Upper lobe of left lung (tissue), 6 donors: ENCODE measurements around the gene MRPS24. TPM values are rescaled to one million over a fixed set of nuclear protein-coding genes. Genes with fewer than 3 reads are reported as not detected.
A peak's percentile ranks its signal among the peaks of the same experiment; 100 is the strongest.
"Not testable (repeated sequence)": the region's sequence is repeated elsewhere in the genome, so short reads cannot be mapped to it uniquely, and the experiment has no call there.

Source experiments
- ATAC-seq, 2 donors: fragments of 200-7000 bp; cut with Tn5 transposase; one replicate each; pipeline ENCODE4 v1.9.1; 2022; ENCODE audit warnings: mild to moderate bottlenecking in 2 of 2, moderate library complexity in 2 of 2; ENCODE audit not compliant: low FRiP score in 2 of 2
- DNase-seq, 2 donors: peaks; one replicate each; pipeline ENCODE4 v3.0.0-alpha.2; 2019 to 2020
- H3K27ac ChIP-seq, 4 donors: fragments of 200-600 bp; sonication (generic); one replicate each; pipeline ENCODE4 v1.5.1; 2016 to 2019
- H3K27me3 ChIP-seq, 4 donors: fragments of 200-600 bp; sonication (generic); one replicate each; pipeline ENCODE4 v1.5.1; 2017 to 2019
- H3K36me3 ChIP-seq, 4 donors: fragments of 200-600 bp; sonication (generic); one replicate each; pipeline ENCODE4 v1.5.1; 2016 to 2019
- H3K4me1 ChIP-seq, 4 donors: fragments of 200-600 bp; sonication (generic); one replicate each; pipeline ENCODE4 v1.5.1; 2018 to 2019
- H3K4me3 ChIP-seq, 4 donors: fragments of 200-600 bp; sonication (generic); one replicate each; pipeline ENCODE4 v1.5.1; 2017 to 2019; ENCODE audit warnings: mild to moderate bottlenecking in 2 of 4, moderate library complexity in 1 of 4
- H3K9me3 ChIP-seq, 4 donors: fragments of 200-600 bp; sonication (generic); one replicate each; pipeline ENCODE4 v1.5.1; 2018 to 2019
- CTCF ChIP-seq, 6 experiments: fragments of 450-650 bp in 4 of 6; fragments of 200-600 bp in 2 of 6; sonication (generic) in 2 of 6; IDR thresholded peaks; one replicate each; pipeline ENCODE4 v1.5.1; 2016 to 2019; ENCODE audit warnings: antibody characterized with exemption in 6 of 6
- EP300 ChIP-seq, 4 donors: sonication (generic); formaldehyde crosslinking; IDR thresholded peaks; one replicate each; pipeline ENCODE4 v1.5.1; 2017; ENCODE audit warnings: antibody characterized with exemption in 4 of 4, control low read depth in 2 of 4
- POLR2A ChIP-seq, 4 donors: fragments of 450-650 bp; IDR thresholded peaks; one replicate each; pipeline ENCODE4 v1.5.1; 2016 to 2017; ENCODE audit warnings: antibody characterized with exemption in 4 of 4, mild to moderate bottlenecking in 2 of 4
- POLR2AphosphoS5 ChIP-seq, 2 donors: sonication (generic); formaldehyde crosslinking; IDR thresholded peaks; one replicate each; pipeline ENCODE4 v1.5.1; 2017; ENCODE audit warnings: antibody characterized with exemption in 2 of 2
- WGBS, 2 donors: methylation state at CpG; one replicate each; pipeline ENCODE4 v1.1.5; 2017 to 2018; 5-methylcytosine and 5-hydroxymethylcytosine counted together
- total RNA-seq, 6 donors: library from RNA; depleted of rRNA in 4 of 6; stranded (reverse); fragments of >200 nt in 4 of 6; gene quantifications; one replicate each; pipeline versions ENCODE4 v1.1.0 to v1.2.1, GENCODE V29; 2016 to 2021
- donor health status: DM: no; HTN: no; CAD: no; lungs with moderate emphysema.
- donor health status: DM: no; HTN: yes; CAD: no; lungs with severe emphysema.

Gene MRPS24
- total RNA-seq, 6 donors from 2014 or later, result 28.7 to 80.0 (median 53.6) TPM

GRCh38 chr7:43905209-43905946 is 36.1 kb upstream of the MRPS24 start:
- H3K27me3 ChIP-seq, result no peaks in the 10 kb centered on the region
- 44 to 52% methylated on average over 8 of the region's 8 CpGs for WGBS, 2 donors
- ATAC-seq, result peak; percentile 42 to 73
- no peaks in the 10 kb centered on the region for H3K36me3 ChIP-seq
- peak overlapping the region; percentile 82 to 95 (median 86) for H3K27ac ChIP-seq
- H3K9me3 ChIP-seq, result no peaks in the 10 kb centered on the region
- peak in 1 of 2 donors; percentile 32 for DNase-seq
- TF ChIP-seq CTCF (IDR thresholded peaks at IDR 0.05), result no peak
- TF ChIP-seq POLR2AphosphoS5 (IDR thresholded peaks at IDR 0.05), result peak in 1 of 2 donors; percentile 9
- H3K4me3 ChIP-seq, result peak overlapping the region; percentile 60 to 88 (median 83)
- H3K4me1 ChIP-seq, result peaks cover 21 to 32% (median 25%) of the 10 kb centered on the region in 4 donors

GRCh38 chr7:43904533-43905208 is 35.4 kb upstream of the MRPS24 start:
- H3K27me3 ChIP-seq, result no peaks in the 10 kb centered on the region
- DNase-seq (no peak), ATAC-seq (no peak)
- TF ChIP-seq CTCF (IDR thresholded peaks at IDR 0.05) (no peak), POLR2AphosphoS5 (IDR thresholded peaks at IDR 0.05) (no peak), POLR2A (IDR thresholded peaks at IDR 0.05) (no peak), EP300 (IDR thresholded peaks at IDR 0.05) (no peak)
- H3K4me1 ChIP-seq, result peaks cover 21 to 32% (median 25%) of the 10 kb centered on the region in 4 donors
- H3K9me3 ChIP-seq, result no peaks in the 10 kb centered on the region
- peak overlapping the region in 1 of 4 donors; percentile 87 for H3K4me3 ChIP-seq
- peak overlapping the region in 3 of 4 donors; percentile 11 to 87 (median 85) for H3K27ac ChIP-seq
- 91 to 94% methylated on average over 5 of the region's 5 CpGs for WGBS, 2 donors
- H3K36me3 ChIP-seq, result no peaks in the 10 kb centered on the region

DNA sequence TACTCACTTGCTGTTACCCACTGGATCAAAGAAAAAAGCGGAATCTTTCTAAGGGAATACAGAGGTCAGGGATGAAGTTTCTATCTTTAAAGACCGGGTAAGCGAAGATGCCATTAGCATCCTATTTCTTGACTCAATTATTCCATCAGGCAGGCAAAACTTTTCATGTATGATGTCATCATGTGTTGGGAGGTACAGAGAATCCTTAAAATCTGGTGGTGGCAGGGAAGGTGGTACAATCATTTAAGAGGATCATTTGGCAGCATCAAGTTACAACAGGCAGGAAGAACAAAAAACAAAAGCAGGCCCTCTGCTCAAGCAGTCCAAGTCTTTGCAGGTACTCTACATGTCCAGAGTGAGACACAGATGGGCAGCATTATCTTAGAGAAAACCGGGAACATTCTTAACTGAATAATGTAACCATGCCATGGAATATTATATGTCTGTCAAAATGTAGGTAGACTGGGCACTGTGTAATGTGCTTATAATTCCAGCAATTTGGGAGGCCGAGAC is 33.3 kb upstream of the MRPS24 start:
- Histone ChIP-seq H3K27me3 (no peaks in the 10 kb centered on the region), H3K4me1 (peaks cover 21 to 34% (median 25%) of the 10 kb centered on the region in 4 donors), H3K4me3 (no peak overlapping the region), H3K27ac (no peak overlapping the region), H3K36me3 (peaks cover 0 to 4% (median 0%) of the 10 kb centered on the region in 4 donors), H3K9me3 (no peaks in the 10 kb centered on the region)
- no peak for TF ChIP-seq POLR2A (IDR thresholded peaks at IDR 0.05)
- TF ChIP-seq EP300 (IDR thresholded peaks at IDR 0.05), result no peak
- TF ChIP-seq POLR2AphosphoS5 (IDR thresholded peaks at IDR 0.05), result no peak
- TF ChIP-seq CTCF (IDR thresholded peaks at IDR 0.05), result no peak
- DNase-seq, result no peak
- WGBS, 2 donors, result 95 to 100% methylated on average over 5 of the region's 5 CpGs
- no peak for ATAC-seq

DNA sequence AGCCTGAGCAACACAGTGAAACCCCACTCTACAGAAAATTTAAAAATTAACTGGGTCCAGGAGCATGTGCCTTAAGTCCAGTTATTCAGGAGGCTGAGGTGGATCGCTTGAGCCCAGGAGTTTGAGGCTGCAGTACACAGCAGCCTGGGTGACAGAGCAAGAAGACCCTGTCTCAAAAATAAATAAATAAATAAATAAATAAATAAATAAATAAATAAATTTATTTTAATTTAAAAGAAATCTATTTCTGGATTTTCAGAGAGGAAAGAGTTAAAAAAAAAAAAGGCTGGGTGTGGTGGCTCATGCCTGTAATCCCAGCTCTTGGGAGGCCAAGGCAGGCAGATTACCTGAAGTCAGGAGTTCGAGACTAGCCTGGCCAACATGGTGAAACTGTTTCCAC is 29.3 kb upstream of the MRPS24 start:
- not testable (repeated sequence) for H3K4me3 ChIP-seq, H3K36me3 ChIP-seq, DNase-seq, ATAC-seq, H3K9me3 ChIP-seq, H3K27me3 ChIP-seq, H3K27ac ChIP-seq
- peaks cover 0 to 12% (median 2%) of the 10 kb centered on the region in 4 donors for H3K4me1 ChIP-seq
- WGBS, 2 donors, result 94 to 97% methylated on average over 2 of the region's 2 CpGs

- Histone ChIP-seq H3K27me3 (no peaks in the 10 kb centered on the region), H3K9me3 (no peaks in the 10 kb centered on the region), H3K27ac (no peak overlapping the region), H3K4me1 (peaks cover 0 to 9% (median 2%) of the 10 kb centered on the region in 4 donors), H3K36me3 (peaks cover 0 to 4% (median 0%) of the 10 kb centered on the region in 4 donors), H3K4me3 (no peak overlapping the region)
- no peak for DNase-seq
- no peak for TF ChIP-seq EP300 (IDR thresholded peaks at IDR 0.05)
- no peak for TF ChIP-seq CTCF (IDR thresholded peaks at IDR 0.05)
- TF ChIP-seq POLR2AphosphoS5 (IDR thresholded peaks at IDR 0.05), result no peak
- no peak for TF ChIP-seq POLR2A (IDR thresholded peaks at IDR 0.05)
- 90 to 93% methylated on average over 8 of the region's 8 CpGs for WGBS, 2 donors
- ATAC-seq, result no peak
These were observed 26.6 kb upstream of the MRPS24 start for GRCh38 chr7:43895847-43896415.
